ENCODE results near the gene COPA.

DNA sequence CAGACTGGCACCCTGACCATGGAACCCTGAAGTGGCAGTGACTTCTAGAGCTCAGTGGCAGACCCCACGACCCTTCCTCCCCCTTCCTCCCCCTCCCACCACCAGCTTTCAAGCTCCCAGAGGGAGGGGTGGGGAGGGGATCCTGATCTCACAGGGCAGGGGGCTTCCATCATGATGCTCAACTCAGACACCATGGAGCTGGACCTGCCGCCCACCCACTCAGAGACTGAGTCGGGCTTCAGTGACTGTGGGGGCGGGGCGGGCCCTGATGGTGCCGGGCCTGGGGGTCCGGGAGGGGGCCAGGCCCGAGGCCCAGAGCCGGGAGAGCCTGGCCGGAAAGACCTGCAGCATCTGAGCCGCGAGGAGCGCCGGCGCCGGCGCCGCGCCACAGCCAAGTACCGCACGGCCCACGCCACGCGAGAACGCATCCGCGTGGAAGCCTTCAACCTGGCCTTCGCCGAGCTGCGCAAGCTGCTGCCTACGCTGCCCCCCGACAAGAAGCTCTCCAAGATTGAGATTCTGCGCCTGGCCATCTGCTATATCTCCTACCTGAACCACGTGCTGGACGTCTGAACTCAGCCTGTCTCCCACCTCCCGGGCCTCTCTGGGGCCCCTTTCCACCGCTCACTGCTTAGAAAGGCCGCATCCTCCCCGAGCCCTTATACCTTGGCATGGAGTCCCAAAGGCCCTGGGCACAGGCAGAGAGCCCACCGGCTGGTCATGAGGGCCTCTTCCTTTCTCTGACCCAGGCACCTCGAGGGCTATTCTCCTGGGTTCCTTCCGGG is 27.7 kb upstream of the COPA start:
- no peak for TF ChIP-seq POLR2AphosphoS5 (IDR thresholded peaks at IDR 0.05; ENCODE audit: borderline replicate concordance, low read depth, low read length)
- TF ChIP-seq EZH2 (IDR thresholded peaks at IDR 0.05) = no peak
